ENCODE results near the gene PRX. TPM values are rescaled to one million over a fixed set of nuclear protein-coding genes. Genes with fewer than 3 reads are reported as not detected.

PRX gene
- total RNA-seq, 1 experiment from 2014 or later: 3.4 TPM

DNA sequence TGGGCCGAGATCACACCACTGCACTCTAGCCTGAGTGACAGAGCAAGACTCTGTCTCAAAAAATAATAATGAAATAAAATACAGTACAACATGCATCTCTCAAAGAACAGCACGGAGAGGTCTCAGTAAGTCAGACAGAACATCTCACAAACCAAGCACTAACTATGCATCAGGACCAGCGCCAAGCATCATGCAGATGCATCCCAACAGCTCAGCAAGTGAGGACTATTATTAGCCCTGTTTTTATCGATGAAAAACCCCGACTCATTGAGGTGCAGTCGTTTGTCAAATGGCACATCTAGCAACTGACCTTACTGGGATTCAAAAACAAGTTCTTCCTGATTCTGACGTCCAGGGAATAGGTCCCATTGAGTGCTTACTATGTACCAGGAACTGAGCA is 68.8 kb downstream of the PRX start:
- CTCF ChIA-PET: no interaction called here
- ATAC-seq: no peak
- in situ Hi-C loops (cut with HindIII; ENCODE audit: low pct_unique_long_range_greater_than_20kb, low sequenced_read_pairs): loop anchor here (5.0 to 25.0 kb wide), 5 partner anchors 42 to 1682 kb away; no protein-coding TSS in a partner anchor

More for the DNA sequence above, 68.8 kb downstream of the PRX start:
- no peak overlapping the region for H3K4me3 ChIP-seq (ENCODE audit: low read depth in 2 of 2, low read length in 2 of 2)
- BruUV-seq (replicated peaks): no TSS peak
- no peak overlapping the region for H3K27ac ChIP-seq (ENCODE audit: low read length)
- intact Hi-C loops (cut with micrococcal nuclease; ENCODE audit: unreplicated experiment): no loop called here
- H3K4me1 ChIP-seq (ENCODE audit: control insufficient read depth, insufficient read depth, low read length): peaks cover 3% of the 10 kb centered on the region; the same call in 1 of the 2 replicates
- H3K27me3 ChIP-seq (ENCODE audit: control insufficient read depth, insufficient read depth, low read length): no peaks in the 10 kb centered on the region
- POLR2A ChIA-PET: no interaction called here
- DNase-seq (ENCODE audit: low read depth, low spot score): no peak
- TF ChIP-seq POLR2AphosphoS5 (IDR thresholded peaks at IDR 0.05; ENCODE audit: low read depth, low read length): no peak
- TF ChIP-seq TCF7L2 (IDR thresholded peaks at IDR 0.05; ENCODE audit: low read depth, low read length): no peak
- TF ChIP-seq SIN3A (IDR thresholded peaks at IDR 0.05; ENCODE audit: borderline replicate concordance, insufficient read depth, low read depth, low read length): no peak
- TF ChIP-seq, protein P1, sequence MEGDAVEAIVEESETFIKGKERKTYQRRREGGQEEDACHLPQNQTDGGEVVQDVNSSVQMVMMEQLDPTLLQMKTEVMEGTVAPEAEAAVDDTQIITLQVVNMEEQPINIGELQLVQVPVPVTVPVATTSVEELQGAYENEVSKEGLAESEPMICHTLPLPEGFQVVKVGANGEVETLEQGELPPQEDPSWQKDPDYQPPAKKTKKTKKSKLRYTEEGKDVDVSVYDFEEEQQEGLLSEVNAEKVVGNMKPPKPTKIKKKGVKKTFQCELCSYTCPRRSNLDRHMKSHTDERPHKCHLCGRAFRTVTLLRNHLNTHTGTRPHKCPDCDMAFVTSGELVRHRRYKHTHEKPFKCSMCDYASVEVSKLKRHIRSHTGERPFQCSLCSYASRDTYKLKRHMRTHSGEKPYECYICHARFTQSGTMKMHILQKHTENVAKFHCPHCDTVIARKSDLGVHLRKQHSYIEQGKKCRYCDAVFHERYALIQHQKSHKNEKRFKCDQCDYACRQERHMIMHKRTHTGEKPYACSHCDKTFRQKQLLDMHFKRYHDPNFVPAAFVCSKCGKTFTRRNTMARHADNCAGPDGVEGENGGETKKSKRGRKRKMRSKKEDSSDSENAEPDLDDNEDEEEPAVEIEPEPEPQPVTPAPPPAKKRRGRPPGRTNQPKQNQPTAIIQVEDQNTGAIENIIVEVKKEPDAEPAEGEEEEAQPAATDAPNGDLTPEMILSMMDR (IDR thresholded peaks at IDR 0.05): no peak
- TF ChIP-seq, protein P2, sequence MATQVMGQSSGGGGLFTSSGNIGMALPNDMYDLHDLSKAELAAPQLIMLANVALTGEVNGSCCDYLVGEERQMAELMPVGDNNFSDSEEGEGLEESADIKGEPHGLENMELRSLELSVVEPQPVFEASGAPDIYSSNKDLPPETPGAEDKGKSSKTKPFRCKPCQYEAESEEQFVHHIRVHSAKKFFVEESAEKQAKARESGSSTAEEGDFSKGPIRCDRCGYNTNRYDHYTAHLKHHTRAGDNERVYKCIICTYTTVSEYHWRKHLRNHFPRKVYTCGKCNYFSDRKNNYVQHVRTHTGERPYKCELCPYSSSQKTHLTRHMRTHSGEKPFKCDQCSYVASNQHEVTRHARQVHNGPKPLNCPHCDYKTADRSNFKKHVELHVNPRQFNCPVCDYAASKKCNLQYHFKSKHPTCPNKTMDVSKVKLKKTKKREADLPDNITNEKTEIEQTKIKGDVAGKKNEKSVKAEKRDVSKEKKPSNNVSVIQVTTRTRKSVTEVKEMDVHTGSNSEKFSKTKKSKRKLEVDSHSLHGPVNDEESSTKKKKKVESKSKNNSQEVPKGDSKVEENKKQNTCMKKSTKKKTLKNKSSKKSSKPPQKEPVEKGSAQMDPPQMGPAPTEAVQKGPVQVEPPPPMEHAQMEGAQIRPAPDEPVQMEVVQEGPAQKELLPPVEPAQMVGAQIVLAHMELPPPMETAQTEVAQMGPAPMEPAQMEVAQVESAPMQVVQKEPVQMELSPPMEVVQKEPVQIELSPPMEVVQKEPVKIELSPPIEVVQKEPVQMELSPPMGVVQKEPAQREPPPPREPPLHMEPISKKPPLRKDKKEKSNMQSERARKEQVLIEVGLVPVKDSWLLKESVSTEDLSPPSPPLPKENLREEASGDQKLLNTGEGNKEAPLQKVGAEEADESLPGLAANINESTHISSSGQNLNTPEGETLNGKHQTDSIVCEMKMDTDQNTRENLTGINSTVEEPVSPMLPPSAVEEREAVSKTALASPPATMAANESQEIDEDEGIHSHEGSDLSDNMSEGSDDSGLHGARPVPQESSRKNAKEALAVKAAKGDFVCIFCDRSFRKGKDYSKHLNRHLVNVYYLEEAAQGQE (IDR thresholded peaks at IDR 0.05; ENCODE audit: insufficient read depth in 1 of 2, low read depth in 2 of 2, low read length in 1 of 2): no peak
- no peaks in the 10 kb centered on the region for H3K9me3 ChIP-seq (ENCODE audit: control insufficient read depth, insufficient read depth, low read depth, low read length)
- no peaks in the 10 kb centered on the region; the same call in 1 of the 2 replicates for H3K36me3 ChIP-seq (ENCODE audit: control insufficient read depth, insufficient read depth, low read length)

Small RNAs within 50 kb of the gene (microRNA-seq; reads per million reads assigned to microRNA genes)
- not detected for gene MIR6796 (ENCODE audit: unreplicated experiment)

Other genes starting within 250 kb of the PRX start
- 255 TPM for gene MAP3K10, start 222.0 kb downstream of the PRX start, total RNA-seq (2021; ENCODE audit: unreplicated experiment)
- 2.3 TPM for gene TTC9B, start 195.0 kb downstream of the PRX start, total RNA-seq (2021; ENCODE audit: unreplicated experiment)
- 3.0 TPM for gene CCNP, start 186.7 kb downstream of the PRX start, total RNA-seq (2021; ENCODE audit: unreplicated experiment)
- 2,376 TPM for gene AKT2, start 128.0 kb downstream of the PRX start, total RNA-seq (2021; ENCODE audit: unreplicated experiment)
- gene C19orf47, start 65.0 kb downstream of the PRX start, total RNA-seq (2021; ENCODE audit: unreplicated experiment): 29.0 TPM
- gene PLD3, start 64.7 kb downstream of the PRX start, total RNA-seq (2021; ENCODE audit: unreplicated experiment): 81.8 TPM
- 0.13 TPM for gene HIPK4, start 23.2 kb downstream of the PRX start, total RNA-seq (2021; ENCODE audit: unreplicated experiment)
- 13.4 TPM for gene SERTAD1, start 12.6 kb upstream of the PRX start, total RNA-seq (2021; ENCODE audit: unreplicated experiment)
- gene SERTAD3, start 31.0 kb upstream of the PRX start, total RNA-seq (2021; ENCODE audit: unreplicated experiment): 35.7 TPM
- 45.6 TPM for gene BLVRB, start 52.4 kb upstream of the PRX start, total RNA-seq (2021; ENCODE audit: unreplicated experiment)
- gene SPTBN4, start 53.6 kb upstream of the PRX start, total RNA-seq (2021; ENCODE audit: unreplicated experiment): 1.2 TPM
- 55.9 TPM for gene SHKBP1, start 163.5 kb upstream of the PRX start, total RNA-seq (2021; ENCODE audit: unreplicated experiment)
- 75.4 TPM for gene LTBP4, start 188.0 kb upstream of the PRX start, total RNA-seq (2021; ENCODE audit: unreplicated experiment)

Measured in Panc1 (cell line).